HG03039 (cell line): ENCODE measurements around the gene ATXN1.

Experiments used
- ATAC-seq: cut with Tn5 transposase; IDR thresholded peaks from one replicate; pipeline ENCODE4 v1.9.1; 2021; ENCODE audit warnings: mild to moderate bottlenecking, moderate library complexity; ENCODE audit not compliant: unreplicated experiment

Gene ATXN1

DNA sequence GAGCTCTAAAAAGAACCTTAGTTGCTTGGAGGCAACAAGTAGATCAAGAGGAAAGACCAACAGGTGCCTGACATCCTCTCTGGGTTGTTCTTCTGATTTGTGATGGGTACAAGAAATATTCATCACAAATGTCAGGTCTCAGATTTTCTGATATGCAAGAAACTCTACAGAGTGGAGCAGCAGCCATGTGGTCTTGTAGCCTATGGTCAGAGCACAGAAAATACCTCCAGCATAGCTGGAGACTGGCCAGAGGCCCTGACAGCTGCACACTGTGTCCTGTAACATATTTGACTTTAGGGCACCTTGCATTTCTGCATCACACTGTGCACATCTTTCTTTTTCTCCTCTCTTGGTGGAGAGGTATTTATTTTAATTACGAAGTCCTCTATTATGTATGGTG is 406.6 kb downstream of the ATXN1 start:
- ATAC-seq, result no peak

DNA sequence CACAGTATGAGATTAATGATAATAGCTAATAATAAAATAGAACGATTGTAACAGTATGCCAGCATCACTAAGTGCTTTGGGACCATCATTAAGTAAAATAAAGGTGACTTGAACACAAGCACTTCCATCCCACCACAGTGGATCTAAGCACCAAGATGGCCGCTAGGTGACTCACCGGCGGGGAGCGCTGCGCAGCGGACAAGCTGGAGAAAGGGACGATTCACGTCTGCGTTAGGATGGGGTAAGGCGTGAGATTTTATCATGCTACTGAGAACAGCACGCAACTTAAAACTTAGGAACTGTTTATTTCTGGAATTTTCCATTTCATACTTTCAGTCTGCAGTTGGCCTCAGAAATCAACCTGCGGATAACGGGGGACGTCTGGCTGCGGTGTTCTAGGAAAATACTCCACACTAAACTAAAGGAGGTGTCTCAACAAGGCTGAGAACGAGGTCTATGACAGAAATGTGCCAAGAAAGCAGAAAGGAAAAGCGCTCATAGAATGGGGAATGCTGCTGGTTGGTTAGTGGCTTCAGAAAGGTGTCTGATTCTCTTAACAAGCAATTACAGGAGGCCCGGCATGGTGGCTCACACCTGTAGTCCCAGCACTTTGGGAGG is 408.3 kb downstream of the ATXN1 start:
- no peak for ATAC-seq

GRCh38 chr6:16352258-16352635 is 409.0 kb downstream of the ATXN1 start:
- ATAC-seq, result no peak

GRCh38 chr6:16349544-16349943 is 411.7 kb downstream of the ATXN1 start:
- no peak for ATAC-seq

DNA sequence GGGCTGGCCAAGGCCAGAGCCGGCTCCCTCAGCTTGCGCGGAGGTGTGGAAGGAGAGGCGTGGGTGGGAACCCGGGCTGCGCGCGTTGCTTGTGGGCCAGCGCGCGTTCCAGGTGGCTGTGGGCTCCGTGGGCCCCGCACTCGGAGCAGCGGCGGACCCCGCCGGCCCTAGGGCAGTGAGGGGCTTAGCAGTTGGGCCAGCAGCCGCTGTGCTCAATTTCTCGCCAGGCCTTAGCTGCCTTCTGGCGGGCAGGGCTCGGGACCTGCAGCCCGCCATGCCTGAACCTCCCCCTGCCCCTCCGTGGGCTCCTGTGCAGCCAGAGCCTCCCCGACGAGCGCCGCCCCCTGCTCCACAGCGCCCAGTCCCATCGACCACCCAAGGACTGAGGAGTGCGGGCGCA is 414.4 kb downstream of the ATXN1 start:
- no peak for ATAC-seq

- ATAC-seq, result no peak
Measured at GRCh38 chr6:16345449-16346330, 415.6 kb downstream of the ATXN1 start.

- no peak for ATAC-seq
Measured at GRCh38 chr6:16344756-16345155, 416.5 kb downstream of the ATXN1 start.

DNA sequence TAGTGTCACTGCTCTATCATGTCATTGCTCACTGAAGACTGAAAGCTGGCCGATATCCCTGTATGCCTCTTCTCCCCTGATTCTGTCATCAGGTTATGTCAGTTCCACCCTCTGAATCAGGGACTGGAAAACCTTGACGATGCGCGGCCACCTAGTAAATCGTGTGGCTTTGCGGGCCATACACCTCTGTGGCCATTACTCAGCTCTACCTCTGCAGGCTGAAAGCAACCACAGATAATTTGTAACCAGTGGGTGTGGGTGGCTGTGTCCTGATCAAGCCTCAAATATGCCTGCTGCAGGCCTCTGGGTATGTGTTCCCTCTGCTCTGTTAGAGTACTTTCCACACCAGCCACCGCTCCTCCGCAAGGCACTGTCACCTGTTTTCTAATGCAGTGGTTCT is 417.7 kb downstream of the ATXN1 start:
- no peak for ATAC-seq

- ATAC-seq, result no peak
Measured at GRCh38 chr6:16339265-16339587, 422.0 kb downstream of the ATXN1 start.

GRCh38 chr6:16338577-16339264 is 422.5 kb downstream of the ATXN1 start:
- ATAC-seq, result no peak

DNA sequence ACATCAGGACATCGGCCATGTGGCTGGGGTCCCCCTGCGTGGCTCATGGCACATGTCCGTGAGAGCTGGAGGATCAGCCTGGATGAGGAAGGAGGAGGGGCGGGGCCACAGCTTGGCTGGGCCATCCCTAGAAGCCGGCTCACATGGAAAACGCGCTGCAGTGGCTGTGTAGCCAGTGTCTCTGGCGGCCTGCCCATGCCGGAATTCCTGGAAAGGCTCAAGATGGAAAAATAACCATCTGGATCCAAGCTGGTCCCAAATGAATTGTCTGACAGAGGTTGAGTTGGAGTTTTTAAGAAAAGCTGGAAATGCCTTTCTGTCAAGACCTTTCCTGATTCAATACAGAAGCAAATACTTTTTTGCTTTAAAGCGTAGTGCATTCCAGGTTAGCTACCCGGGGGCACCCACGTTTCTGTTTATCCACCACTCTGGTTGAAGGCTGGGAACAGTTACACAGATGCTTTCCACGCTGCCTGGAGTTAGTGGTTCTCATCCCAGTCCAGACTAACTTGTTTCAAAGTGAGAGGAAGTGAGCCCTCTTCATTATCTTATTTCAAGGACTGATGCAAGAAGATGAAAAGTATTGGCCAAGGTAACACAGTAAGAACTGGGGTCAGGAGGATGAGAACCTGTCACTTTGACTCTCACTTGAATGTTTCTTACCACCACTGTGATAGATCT is 423.8 kb downstream of the ATXN1 start:
- no peak for ATAC-seq

- no peak for ATAC-seq
Measured at GRCh38 chr6:16336911-16337294, 424.4 kb downstream of the ATXN1 start.

DNA sequence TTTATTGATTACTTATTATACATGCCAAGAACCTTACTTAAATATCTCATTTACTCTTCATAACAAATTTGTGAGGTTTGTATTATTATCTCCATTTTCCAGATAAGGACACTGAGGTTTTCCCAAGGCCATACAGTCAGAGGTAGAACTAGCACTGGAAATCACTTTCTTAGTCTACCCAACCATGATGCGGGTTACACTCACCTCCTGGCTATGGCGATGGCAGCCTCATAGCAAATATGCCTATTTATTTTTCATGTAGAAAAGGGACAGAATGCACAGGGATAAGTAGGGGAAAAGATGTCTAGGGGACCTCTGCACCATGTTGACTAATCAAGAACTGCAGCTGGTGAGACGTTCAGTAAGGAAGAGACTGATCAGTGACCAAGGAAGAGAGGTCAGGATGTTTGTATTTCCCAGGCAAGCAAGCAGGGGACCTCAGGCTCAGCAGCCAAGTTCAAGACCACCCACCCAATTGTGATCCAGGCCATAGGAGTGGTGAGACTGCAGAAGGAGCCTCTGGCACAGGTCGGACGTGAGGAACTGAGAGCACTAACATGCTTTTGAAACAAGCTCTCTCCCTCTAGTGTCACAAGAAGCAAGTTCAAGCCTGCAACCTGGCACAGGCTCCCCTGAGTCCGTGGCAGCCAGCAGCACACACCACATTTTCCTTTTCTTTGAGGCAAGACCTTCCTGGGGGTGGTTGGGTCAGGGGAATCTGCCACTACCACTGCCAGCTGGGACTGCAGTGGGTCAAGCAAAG is 425.0 kb downstream of the ATXN1 start:
- no peak for ATAC-seq

- no peak for ATAC-seq
Measured at GRCh38 chr6:16335176-16335575, 426.1 kb downstream of the ATXN1 start.

DNA sequence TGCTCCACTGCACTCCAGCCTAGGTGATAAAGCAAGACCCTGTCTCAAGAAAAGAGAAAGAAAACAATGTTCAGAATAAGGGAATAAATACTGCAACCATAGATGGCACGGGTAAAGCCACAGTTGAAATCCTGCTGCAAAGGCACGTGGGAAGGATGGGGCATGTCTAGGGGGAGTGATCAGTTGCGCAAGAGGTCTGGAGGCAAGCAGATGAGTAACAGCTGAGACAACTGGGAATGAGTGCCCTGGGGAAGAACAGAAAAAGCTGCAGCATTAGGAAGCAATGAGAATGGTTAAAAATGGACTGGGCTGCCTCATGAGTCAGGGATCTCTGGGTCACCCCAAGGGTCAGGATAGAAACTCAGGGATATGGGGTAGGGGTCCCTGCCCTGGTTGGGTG is 426.6 kb downstream of the ATXN1 start:
- ATAC-seq, result no peak

DNA sequence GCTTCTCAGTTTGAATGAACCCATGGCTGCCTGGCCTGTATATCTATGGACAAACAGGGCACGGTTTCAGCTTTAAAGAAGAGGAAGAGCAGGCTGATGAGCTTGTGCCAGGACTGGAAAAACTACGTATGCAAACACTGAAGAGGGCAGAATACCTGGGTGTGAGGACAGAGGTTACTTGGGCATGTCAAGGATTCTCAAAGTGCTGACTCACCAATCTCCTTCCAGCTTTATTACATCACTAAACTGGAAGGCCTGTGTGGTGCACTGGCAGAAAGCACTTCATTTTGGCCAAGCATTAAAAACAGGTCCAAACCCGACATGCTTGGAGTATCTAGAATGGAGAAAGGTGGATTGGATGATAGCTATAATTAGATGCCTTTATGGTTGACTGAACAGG is 427.7 kb downstream of the ATXN1 start:
- ATAC-seq, result no peak

- ATAC-seq, result peak; percentile 80
Measured at GRCh38 chr6:16332175-16332542, 429.1 kb downstream of the ATXN1 start.

- ATAC-seq, result peak; percentile 48
Measured at GRCh38 chr6:16331384-16332174, 429.7 kb downstream of the ATXN1 start.

DNA sequence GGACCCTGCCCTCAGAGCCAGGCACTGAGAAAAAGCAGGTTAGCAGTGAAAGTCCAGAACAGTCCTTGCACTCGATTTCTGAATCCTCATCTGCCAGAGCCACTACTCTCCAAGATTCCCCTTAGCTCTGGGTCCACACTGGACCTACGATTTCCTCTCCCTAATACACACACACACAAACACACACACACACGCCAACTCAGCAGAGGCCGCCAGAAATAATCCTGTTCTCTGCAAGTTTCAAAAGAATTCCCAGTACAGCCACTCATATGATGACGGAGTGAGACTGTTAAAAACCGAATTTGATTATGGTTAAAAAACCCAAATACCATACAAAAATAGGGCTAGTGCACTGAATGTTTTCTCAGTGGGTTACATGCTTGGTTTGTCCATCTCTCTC is 432.0 kb downstream of the ATXN1 start:
- ATAC-seq, result no peak

DNA sequence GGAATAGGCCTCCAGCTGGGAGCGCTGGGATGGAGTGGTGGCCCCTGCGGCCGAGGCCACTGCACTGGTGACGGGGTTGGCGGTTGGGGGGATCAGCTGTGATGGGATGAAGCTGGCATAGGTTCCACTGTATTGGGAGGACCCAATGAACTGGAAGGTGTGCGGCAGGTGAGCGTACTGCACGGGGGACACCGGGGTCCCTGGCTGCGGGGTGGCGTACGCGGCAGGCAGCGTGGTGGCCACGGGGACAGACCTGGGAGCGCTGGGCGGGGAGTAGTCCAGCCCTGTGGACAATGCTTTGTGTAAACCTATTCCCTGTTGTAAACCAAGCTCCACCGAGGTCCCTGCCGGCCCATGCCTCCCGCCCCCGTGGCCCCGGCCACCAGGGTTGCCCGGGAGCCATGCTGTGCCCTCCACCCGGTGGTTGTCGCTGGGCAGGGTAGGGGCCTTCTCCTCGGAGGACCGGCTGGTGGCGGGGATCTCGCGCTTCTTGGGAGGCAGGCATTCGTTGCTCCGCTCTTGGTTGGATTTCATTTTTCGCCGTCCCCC is 433.4 kb downstream of the ATXN1 start:
- ATAC-seq, result no peak
